ENCODE data around the gene DAPK2.

DAPK2 gene

GRCh38 chr15:64023220-64023619 lies 23.1 kb downstream of the DAPK2 start:
- DNase-seq, result no peak

- DNase-seq, result no peak
Measured at GRCh38 chr15:64022571-64022970, 23.7 kb downstream of the DAPK2 start.

GRCh38 chr15:64019764-64020163 lies 26.5 kb downstream of the DAPK2 start:
- no peak for DNase-seq

GRCh38 chr15:64017591-64018163 lies 28.6 kb downstream of the DAPK2 start:
- DNase-seq, result no peak

GRCh38 chr15:64017082-64017588 lies 29.1 kb downstream of the DAPK2 start:
- DNase-seq, result peak; percentile 55

- no peak for DNase-seq
Measured at GRCh38 chr15:64016257-64016656, 30.0 kb downstream of the DAPK2 start.

- DNase-seq, result no peak
Measured at GRCh38 chr15:64014995-64015394, 31.3 kb downstream of the DAPK2 start.

GRCh38 chr15:64013179-64014062 lies 32.9 kb downstream of the DAPK2 start:
- no peak for DNase-seq

GRCh38 chr15:64011736-64012135 lies 34.5 kb downstream of the DAPK2 start:
- no peak for DNase-seq

GRCh38 chr15:64010719-64011118 lies 35.6 kb downstream of the DAPK2 start:
- DNase-seq, result peak; percentile 87

GRCh38 chr15:64009798-64010261 lies 36.5 kb downstream of the DAPK2 start:
- peak; percentile 29 for DNase-seq

GRCh38 chr15:64009241-64009640 lies 37.0 kb downstream of the DAPK2 start:
- no peak for DNase-seq

GRCh38 chr15:64008177-64008576 lies 38.1 kb downstream of the DAPK2 start:
- DNase-seq, result no peak

- DNase-seq, result no peak
Measured at GRCh38 chr15:64006642-64007041, 39.6 kb downstream of the DAPK2 start.

- DNase-seq, result no peak
Measured at GRCh38 chr15:64004587-64004986, 41.7 kb downstream of the DAPK2 start.

- no peak for DNase-seq
Measured at GRCh38 chr15:64004056-64004455, 42.2 kb downstream of the DAPK2 start.

GRCh38 chr15:64003182-64003581 lies 43.1 kb downstream of the DAPK2 start:
- DNase-seq, result no peak

GRCh38 chr15:64001148-64001547 lies 45.1 kb downstream of the DAPK2 start:
- DNase-seq, result no peak

- DNase-seq, result peak; percentile 40
Measured at GRCh38 chr15:64000183-64000951, 45.9 kb downstream of the DAPK2 start.

- DNase-seq, result no peak
Measured at GRCh38 chr15:63999177-63999576, 47.1 kb downstream of the DAPK2 start.

GRCh38 chr15:63998489-63998888 lies 47.8 kb downstream of the DAPK2 start:
- DNase-seq, result no peak

- no peak for DNase-seq
Measured at GRCh38 chr15:63997715-63998442, 48.4 kb downstream of the DAPK2 start.
